Activated B cell treated with CpG ODN at 0.5 μM for 24 hours (primary cell): ENCODE results near the gene WDR31. TPM values are rescaled to one million over a fixed set of nuclear protein-coding genes. Genes with fewer than 3 reads are reported as not detected.
A peak's percentile ranks its signal among the peaks of the same experiment; 100 is the strongest.

Source experiments
- ATAC-seq: fragments of 200-7000 bp; cut with Tn5 transposase; one replicate; pipeline ENCODE4 v1.10.0; 2021; ENCODE audit warnings: low read depth, mild to moderate bottlenecking, moderate library complexity
- CTCF ChIA-PET: fragments of 350-600 bp; sonication (Branson Sonifier 250); formaldehyde crosslinking; loops from one replicate; lab custom pipeline; 2021; ENCODE audit warnings: antibody characterized with exemption; lab: Charles Lee
- POLR2A ChIA-PET: fragments of 350-600 bp; sonication (Branson Sonifier 250); formaldehyde crosslinking; loops from one replicate; lab custom pipeline; 2021; ENCODE audit warnings: antibody characterized with exemption; lab: Charles Lee
- DNase-seq: peaks from one replicate; pipeline ENCODE4 v3.0.0; 2022
- H3K27ac Mint-ChIP-seq: one replicate; pipeline ENCODE4 v1.8.0; 2020; ENCODE audit warnings: mixed read lengths
- H3K27me3 Mint-ChIP-seq: one replicate; pipeline ENCODE4 v1.8.0; 2021; ENCODE audit warnings: mixed read lengths
- H3K36me3 Mint-ChIP-seq: one replicate; pipeline ENCODE4 v1.8.0; 2021; ENCODE audit warnings: low read depth, mixed read lengths
- H3K4me1 Mint-ChIP-seq: one replicate; pipeline ENCODE4 v1.8.0; 2021; ENCODE audit warnings: mixed read lengths
- H3K4me3 Mint-ChIP-seq: one replicate; pipeline ENCODE4 v1.8.0; 2020; ENCODE audit warnings: mild to moderate bottlenecking, mixed read lengths
- H3K9me3 Mint-ChIP-seq: one replicate; pipeline ENCODE4 v1.8.0; 2020; ENCODE audit warnings: mixed read lengths
- CTCF ChIP-seq: fragments of 200-600 bp; IDR thresholded peaks from one replicate; pipeline ENCODE4 v1.8.0; 2022; ENCODE audit warnings: antibody characterized with exemption, mild to moderate bottlenecking
- intact Hi-C: fragments of 100-400 bp; cut with micrococcal nuclease; formaldehyde crosslinking; loops from one replicate; pipeline ENCODE4 v1.15.1; 2024
- total RNA-seq: library from RNA; stranded (reverse); gene quantifications from 2 replicates; pipeline ENCODE4 v1.2.3, GENCODE V29; 2022

WDR31 gene
- total RNA-seq, 1 donor from 2014 or later = 0.73 TPM

GRCh38 chr9:113376634-113377567, 36.8 kb upstream of the WDR31 start, which contains the start of gene HDHD3:
HDHD3 (minus strand) TSS chr9:113376986; CDS start chr9:113374354, 2,632 bp downstream.
- peak; percentile 90 for ATAC-seq
- ChIA-PET POLR2A (interaction anchor here (0.6 to 2.2 kb wide), 15 partner anchors 10 to 1698 kb away, joined by 3 to 23 read pairs (median 8); partner anchors contain the start of genes ALAD, BSPRY, C9orf43 and CDC26), CTCF (interaction anchor here (1.0 kb wide), 1 partner anchor 25 kb away, joined by 3 read pairs; no protein-coding TSS in a partner anchor)
- H3K27ac Mint-ChIP-seq = peak within 1 kb of the TSS; percentile 81
- peaks cover 32% of the 10 kb centered on the region for H3K4me1 Mint-ChIP-seq
- peaks cover 28% of the 10 kb centered on the region for H3K36me3 Mint-ChIP-seq
- intact Hi-C loops = loop anchor here (1.0 kb wide), 7 partner anchors 24 to 205 kb away; partner anchors contain the start of genes ALAD, C9orf43, CDC26 and FKBP15
- peak within 1 kb of the TSS; percentile 92 for H3K4me3 Mint-ChIP-seq
- H3K9me3 Mint-ChIP-seq = no peaks in the 10 kb centered on the region
- TF ChIP-seq CTCF = no peak
- DNase-seq = peak; percentile 78
- no peaks in the 10 kb centered on the region for H3K27me3 Mint-ChIP-seq

- DNase-seq = no peak
- Mint-ChIP-seq H3K27ac (peak overlapping the region; percentile 46), H3K27me3 (no peaks in the 10 kb centered on the region), H3K4me3 (peak overlapping the region; percentile 92), H3K36me3 (peaks cover 28% of the 10 kb centered on the region), H3K4me1 (peaks cover 22% of the 10 kb centered on the region), H3K9me3 (no peaks in the 10 kb centered on the region)
- intact Hi-C loops = loop anchor here (1.0 kb wide), 3 partner anchors 35 to 154 kb away; partner anchors contain the start of genes C9orf43, FKBP15, POLE3 and SLC31A1
- ChIA-PET CTCF (no interaction called here), POLR2A (interaction anchor here (0.6 to 2.2 kb wide), 15 partner anchors 9 to 1513 kb away, joined by 3 to 23 read pairs (median 8); partner anchors contain the start of genes ALAD, BSPRY, C9orf43 and CDC26)
- no peak for TF ChIP-seq CTCF
- ATAC-seq = no peak
These were observed 35.3 kb upstream of the WDR31 start for GRCh38 chr9:113375057-113376023.

GRCh38 chr9:113373676-113374392, 33.8 kb upstream of the WDR31 start:
- H3K36me3 Mint-ChIP-seq = peaks cover 28% of the 10 kb centered on the region
- no peak for TF ChIP-seq CTCF
- ATAC-seq (no peak), DNase-seq (no peak)
- ChIA-PET POLR2A (interaction anchor here (1.2 kb wide), 1 partner anchor 37 kb away, joined by 3 read pairs; the partner anchor contains the start of genes C9orf43 and POLE3), CTCF (no interaction called here)
- no peaks in the 10 kb centered on the region for H3K9me3 Mint-ChIP-seq
- H3K27me3 Mint-ChIP-seq = no peaks in the 10 kb centered on the region
- no peak overlapping the region for H3K4me3 Mint-ChIP-seq
- no peak overlapping the region for H3K27ac Mint-ChIP-seq
- peaks cover 18% of the 10 kb centered on the region for H3K4me1 Mint-ChIP-seq
- intact Hi-C loops = no loop called here

- ChIA-PET POLR2A (no interaction called here), CTCF (no interaction called here)
- Mint-ChIP-seq H3K27me3 (no peaks in the 10 kb centered on the region), H3K4me3 (no peak overlapping the region), H3K9me3 (no peaks in the 10 kb centered on the region), H3K4me1 (peaks cover 18% of the 10 kb centered on the region), H3K27ac (no peak overlapping the region), H3K36me3 (peaks cover 28% of the 10 kb centered on the region)
- intact Hi-C loops = no loop called here
- no peak for TF ChIP-seq CTCF
- ATAC-seq (no peak), DNase-seq (no peak)
These were observed 33.2 kb upstream of the WDR31 start for GRCh38 chr9:113373256-113373655.
